GM20431 (cell line): ENCODE results near the gene DEFB124.
"Not testable (repeated sequence)": the region's sequence is repeated elsewhere in the genome, so short reads cannot be mapped to it uniquely, and the experiment has no call there.

ENCODE experiments used
- in situ Hi-C: fragments of 300-500 bp; cut with MseI, MboI; formaldehyde crosslinking; loops from one replicate; pipeline ENCODE4 v1.15.0; 2020; ENCODE audit warnings: low sequenced_read_pairs; ENCODE audit not compliant: unreplicated experiment

DEFB124 gene

GRCh38 chr20:31490752-31491151 is 15.8 kb upstream of the DEFB124 start:
- in situ Hi-C loops, result no loop called here

GRCh38 chr20:31489152-31489551 is 14.2 kb upstream of the DEFB124 start:
- in situ Hi-C loops, result no loop called here

GRCh38 chr20:31488115-31488514 is 13.2 kb upstream of the DEFB124 start:
- in situ Hi-C loops, result no loop called here

- in situ Hi-C loops, result no loop called here
These were observed 10.8 kb upstream of the DEFB124 start for GRCh38 chr20:31485450-31486339.

- in situ Hi-C loops, result no loop called here
These were observed 9.1 kb upstream of the DEFB124 start for GRCh38 chr20:31484001-31484400.

GRCh38 chr20:31476643-31477215 is 1.8 kb upstream of the DEFB124 start:
- in situ Hi-C loops, result no loop called here

GRCh38 chr20:31476294-31476585 is 1.3 kb upstream of the DEFB124 start:
- in situ Hi-C loops, result no loop called here

- in situ Hi-C loops, result no loop called here
These were observed 756 bp upstream of the DEFB124 start for GRCh38 chr20:31475472-31476293.

- in situ Hi-C loops, result no loop called here
These were observed 860 bp downstream of the DEFB124 start for GRCh38 chr20:31474097-31474436.

- in situ Hi-C loops, result no loop called here
These were observed 1.4 kb downstream of the DEFB124 start for GRCh38 chr20:31473331-31474096.

- in situ Hi-C loops, result no loop called here
These were observed 2.3 kb downstream of the DEFB124 start for GRCh38 chr20:31472395-31473330.

- in situ Hi-C loops, result not testable (repeated sequence)
These were observed 4.0 kb downstream of the DEFB124 start for GRCh38 chr20:31470946-31471345.

- in situ Hi-C loops, result no loop called here
These were observed 20.6 kb downstream of the DEFB124 start for GRCh38 chr20:31454361-31454760.

- in situ Hi-C loops, result no loop called here
These were observed 22.4 kb downstream of the DEFB124 start for GRCh38 chr20:31452575-31452974.

- in situ Hi-C loops, result no loop called here
These were observed 25.2 kb downstream of the DEFB124 start for GRCh38 chr20:31449511-31450414.

GRCh38 chr20:31446084-31446819 is 28.7 kb downstream of the DEFB124 start:
- in situ Hi-C loops, result no loop called here

GRCh38 chr20:31440012-31440659 is 34.8 kb downstream of the DEFB124 start, which contains the start of gene DEFB123:
DEFB123 (plus strand) TSS chr20:31440632; CDS start chr20:31440699, 67 bp downstream.
- in situ Hi-C loops, result no loop called here
